K562 (cell line): ENCODE results near the gene ARFRP1. TPM values are rescaled to one million over a fixed set of nuclear protein-coding genes. Genes with fewer than 3 reads are reported as not detected.

ENCODE experiments used
- CEBPG ChIP-seq, 3 experiments: fragments of 200-800 bp in 1 of 3; sonication (Bioruptor generic) in 1 of 3; sonication (generic) in 1 of 3; formaldehyde crosslinking in 1 of 3; IDR thresholded peaks in 2 of 3; conservative IDR thresholded peaks in 1 of 3; 2 replicates each; pipeline versions ENCODE4 v1.6.1 to v1.8.0; 2016 to 2022; ENCODE audit warnings: missing compliant biosample characterization in 2 of 3, missing genetic modification characterization in 2 of 3, mild to moderate bottlenecking in 1 of 3, missing genetic modification reagents in 1 of 3
- CHD4 ChIP-seq: fragments of 200-600 bp; sonication (generic); IDR thresholded peaks from 3 replicates; pipeline ENCODE4 v1.6.1; 2012; ENCODE audit warnings: low read depth, mild to moderate bottlenecking, mixed read lengths, low read length, inconsistent platforms; ENCODE audit not compliant: insufficient read depth, insufficient replicate concordance, poor library complexity, severe bottlenecking
- COPS2 ChIP-seq: fragments of 450-650 bp; conservative IDR thresholded peaks from 2 replicates; pipeline ENCODE4 v1.6.1; 2016; ENCODE audit warnings: mild to moderate bottlenecking, moderate library complexity
- ELF2 ChIP-seq: fragments of 250-450 bp; sonication (Bioruptor Pico); IDR thresholded peaks from 2 replicates; pipeline ENCODE4 v1.5.0; 2021; ENCODE audit warnings: mild to moderate bottlenecking
- EP400 ChIP-seq: fragments of 450-650 bp; IDR thresholded peaks from 2 replicates; pipeline ENCODE4 v1.6.1; 2017; ENCODE audit warnings: antibody characterized with exemption, mild to moderate bottlenecking, moderate library complexity
- EWSR1 ChIP-seq: fragments of 450-650 bp; IDR thresholded peaks from 2 replicates; pipeline ENCODE4 v1.6.1; 2018; ENCODE audit warnings: borderline replicate concordance, mild to moderate bottlenecking, low read depth, moderate library complexity; ENCODE audit not compliant: partially characterized antibody
- HDAC3 ChIP-seq: fragments of 450-650 bp; IDR thresholded peaks from 2 replicates; pipeline ENCODE4 v1.6.1; 2018; ENCODE audit warnings: borderline replicate concordance, mild to moderate bottlenecking, moderate library complexity; ENCODE audit not compliant: partially characterized antibody
- HDGF ChIP-seq: fragments of 450-650 bp; IDR thresholded peaks from 2 replicates; pipeline ENCODE4 v1.6.1; 2016
- IFI16 ChIP-seq: fragments of 250-450 bp; sonication (Bioruptor Pico); IDR thresholded peaks from 2 replicates; pipeline ENCODE4 v2.1.2; 2022; ENCODE audit warnings: mild to moderate bottlenecking, inconsistent platforms
- ILF3 ChIP-seq: fragments of 450-650 bp; IDR thresholded peaks from 2 replicates; pipeline ENCODE4 v1.6.1; 2018; ENCODE audit warnings: antibody characterized with exemption, mild to moderate bottlenecking, moderate library complexity, borderline replicate concordance
- KAT7 ChIP-seq: sonication (generic); formaldehyde crosslinking; IDR thresholded peaks from 2 replicates; pipeline ENCODE4 v1.8.0; 2022; ENCODE audit warnings: missing genetic modification reagents, mild to moderate bottlenecking, borderline replicate concordance
- KDM4B ChIP-seq, 2 experiments: fragments of 450-650 bp in 1 of 2; sonication (generic) in 1 of 2; IDR thresholded peaks; 2 replicates each; pipeline ENCODE4 v1.6.1; 2016 to 2017; ENCODE audit warnings: borderline replicate concordance in 2 of 2, antibody characterized with exemption in 1 of 2, low read depth in 1 of 2, mild to moderate bottlenecking in 1 of 2
- KLF13 ChIP-seq: fragments of 450-650 bp; IDR thresholded peaks from 2 replicates; pipeline ENCODE4 v1.6.1; 2016; ENCODE audit warnings: missing genetic modification characterization, low read depth, mild to moderate bottlenecking, missing compliant biosample characterization, moderate library complexity, borderline replicate concordance
- MED1 ChIP-seq: sonication (generic); formaldehyde crosslinking; IDR thresholded peaks from 2 replicates; pipeline ENCODE4 v1.8.1; 2023; ENCODE audit warnings: missing genetic modification reagents, borderline replicate concordance
- MLX ChIP-seq, 2 experiments: fragments of 450-650 bp in 1 of 2; sonication (generic) in 1 of 2; formaldehyde crosslinking; conservative IDR thresholded peaks; 2 replicates each; pipeline versions ENCODE4 v1.4.0 to v1.8.1; 2020 to 2022; ENCODE audit warnings: mild to moderate bottlenecking in 1 of 2, missing genetic modification reagents in 1 of 2
- MTA3 ChIP-seq: fragments of 450-650 bp; formaldehyde crosslinking; IDR thresholded peaks from 2 replicates; pipeline ENCODE4 v1.6.1; 2017; ENCODE audit warnings: mild to moderate bottlenecking, borderline replicate concordance
- PKNOX1 ChIP-seq: fragments of 450-650 bp; IDR thresholded peaks from 2 replicates; pipeline ENCODE4 v1.6.1; 2016
- PURB ChIP-seq: sonication (generic); formaldehyde crosslinking; IDR thresholded peaks from 2 replicates; pipeline ENCODE4 v1.9.0; 2021; ENCODE audit warnings: low read depth, mild to moderate bottlenecking, missing genetic modification reagents
- RAD21 ChIP-seq, 2 experiments: fragments of 250-450 bp in 1 of 2; fragments of 450-650 bp in 1 of 2; sonication (Bioruptor Pico) in 1 of 2; formaldehyde crosslinking in 1 of 2; IDR thresholded peaks in 1 of 2; conservative IDR thresholded peaks in 1 of 2; 2 replicates each; pipeline versions ENCODE4 v1.4.0 to v1.8.0; 2020 to 2022; ENCODE audit warnings: mild to moderate bottlenecking in 2 of 2, moderate library complexity in 1 of 2
- RBM14 ChIP-seq: fragments of 200-400 bp; formaldehyde crosslinking; IDR thresholded peaks from 2 replicates; pipeline ENCODE4 v1.6.1; 2018; ENCODE audit warnings: low read depth, mild to moderate bottlenecking, low read length, moderate library complexity, borderline replicate concordance; ENCODE audit not compliant: insufficient read depth
- XRCC5 ChIP-seq: fragments of 200-400 bp; formaldehyde crosslinking; IDR thresholded peaks from 2 replicates; pipeline ENCODE4 v1.6.1; 2017; ENCODE audit warnings: low read depth, mild to moderate bottlenecking, low read length
- ZBTB8A ChIP-seq: fragments of 450-650 bp; IDR thresholded peaks from 2 replicates; pipeline ENCODE4 v1.6.1; 2018; ENCODE audit warnings: mild to moderate bottlenecking, moderate library complexity; ENCODE audit not compliant: partially characterized antibody
- ZKSCAN1 ChIP-seq: fragments of 150-350 bp; IDR thresholded peaks from 2 replicates; pipeline ENCODE4 v1.6.1; 2016; ENCODE audit warnings: low read depth, low read length
- ZNF165 ChIP-seq: fragments of 250-450 bp; sonication (Bioruptor Pico); IDR thresholded peaks from 2 replicates; pipeline ENCODE4 v1.4.0; 2020; ENCODE audit warnings: borderline replicate concordance
- ZNF717 ChIP-seq: fragments of 250-450 bp; sonication (Bioruptor Pico); IDR thresholded peaks from 2 replicates; pipeline ENCODE4 v1.5.0; 2021
- polyA plus RNA-seq, 8 experiments: library from polyadenylated mRNA; depleted of rRNA in 4 of 8; stranded (reverse) in 5 of 8; unstranded in 3 of 8; fragments of >200 nt; fragmentation: Nextera tagmentation in 2 of 8; fragmentation: Illumina TruSeq in 1 of 8; extraction: Ambion mirVana in 2 of 8; extraction: Trizol in 1 of 8; gene quantifications; 2 replicates each; pipeline versions ENCODE4 v1.2.1 to v1.2.3, GENCODE V29; 2011 to 2014; ENCODE audit warnings: inconsistent platforms in 1 of 8, missing spikeins in 1 of 8
- total RNA-seq, 7 experiments: library from RNA; depleted of rRNA in 6 of 7; stranded (reverse); fragments of >200 nt in 6 of 7; fragmentation: Illumina TruSeq in 2 of 7; extraction: Trizol in 2 of 7; gene quantifications; 2 replicates each; pipeline versions ENCODE4 v1.2.1 to v1.2.3, GENCODE V29; 2011 to 2021; ENCODE audit warnings: low replicate concordance in 1 of 7

The ARFRP1 gene
- total and polyA plus RNA-seq, 9 of the 15 experiments (the other 6 are each of a cell fraction or from before 2014, with no cell fraction given), result 2.2 to 78.9 (median 37.3) TPM

GRCh38 chr20:63740627-63741353 lies 33.0 kb upstream of the ARFRP1 start (continued):
- TF ChIP-seq EWSR1 (no peak), KDM4B (IDR thresholded peaks at IDR 0.05; ENCODE audit: borderline replicate concordance in 2 of 2, low read depth in 1 of 2) (0 out of 4 replicates have a peak, but pooled peaks of 1 of the 2 experiments have one; percentile 10), KLF13 (tag) (no peak), CHD4 (no peak), KAT7 (CRISPR knock-in tag) (no peak), XRCC5 (0 out of 2 replicates have a peak, but pooled peaks have one; percentile 20), IFI16 (CRISPR knock-in tag) (no peak), PKNOX1 (peak; percentile 44; the same call in 1 of the 2 replicates), HDAC3 (no peak), RBM14 (no peak), PURB (CRISPR knock-in tag) (no peak; the same call in 1 of the 2 replicates), ELF2 (CRISPR knock-in tag) (no peak), RAD21 (CRISPR knock-in tag; conservative IDR thresholded peaks at IDR 0.05 in 1 of 2, IDR thresholded peaks at IDR 0.05 in 1 of 2) (no peak), MED1 (CRISPR knock-in tag) (no peak), HDGF (peak; percentile 72; the same call in 1 of the 2 replicates), ZNF165 (CRISPR knock-in tag) (no peak), COPS2 (no peak), ZKSCAN1 (no peak), ILF3 (no peak), MTA3 (peak; percentile 52; the same call in 1 of the 2 replicates), ZBTB8A (no peak), CEBPG (CRISPR knock-in tag; IDR thresholded peaks at IDR 0.05) (peak; percentile 98), CEBPG (tag; conservative IDR thresholded peaks at IDR 0.05 in 1 of 2, IDR thresholded peaks at IDR 0.05 in 1 of 2) (peak; percentile 90 to 99), ZNF717 (CRISPR knock-in tag) (no peak), MLX (CRISPR knock-in tag; conservative IDR thresholded peaks at IDR 0.05) (no peak), EP400 (peak; percentile 79)
